AG04449 (cell line): ENCODE measurements around the gene LDAH.

Source experiments
- CTCF ChIA-PET: fragments of 350-600 bp; formaldehyde crosslinking; extraction: SDS; loops from one replicate; lab custom pipeline; 2021; ENCODE audit warnings: antibody characterized with exemption; lab: Yijun Ruan, JAX
- POLR2A ChIA-PET: fragments of 400-600, 350-600 bp; formaldehyde crosslinking; extraction: SDS; loops from one replicate; lab custom pipeline; 2020; ENCODE audit warnings: antibody characterized with exemption, inconsistent platforms; lab: Yijun Ruan, JAX
- DNase-seq: peaks from one replicate; pipeline ENCODE4 v3.0.0-alpha.2; 2010; ENCODE audit warnings: low read depth, low spot score
- H3K4me3 ChIP-seq: 2 replicates; pipeline ENCODE4 v1.5.1; 2011; ENCODE audit warnings: low read depth, mild to moderate bottlenecking, control low read depth, low read length
- CTCF ChIP-seq: IDR thresholded peaks from one replicate; pipeline ENCODE4 v1.5.1; 2011; ENCODE audit warnings: mild to moderate bottlenecking, moderate library complexity, low read length, control low read depth, inconsistent platforms; ENCODE audit not compliant: insufficient read depth; ENCODE audit errors: missing control alignments

LDAH gene

DNA sequence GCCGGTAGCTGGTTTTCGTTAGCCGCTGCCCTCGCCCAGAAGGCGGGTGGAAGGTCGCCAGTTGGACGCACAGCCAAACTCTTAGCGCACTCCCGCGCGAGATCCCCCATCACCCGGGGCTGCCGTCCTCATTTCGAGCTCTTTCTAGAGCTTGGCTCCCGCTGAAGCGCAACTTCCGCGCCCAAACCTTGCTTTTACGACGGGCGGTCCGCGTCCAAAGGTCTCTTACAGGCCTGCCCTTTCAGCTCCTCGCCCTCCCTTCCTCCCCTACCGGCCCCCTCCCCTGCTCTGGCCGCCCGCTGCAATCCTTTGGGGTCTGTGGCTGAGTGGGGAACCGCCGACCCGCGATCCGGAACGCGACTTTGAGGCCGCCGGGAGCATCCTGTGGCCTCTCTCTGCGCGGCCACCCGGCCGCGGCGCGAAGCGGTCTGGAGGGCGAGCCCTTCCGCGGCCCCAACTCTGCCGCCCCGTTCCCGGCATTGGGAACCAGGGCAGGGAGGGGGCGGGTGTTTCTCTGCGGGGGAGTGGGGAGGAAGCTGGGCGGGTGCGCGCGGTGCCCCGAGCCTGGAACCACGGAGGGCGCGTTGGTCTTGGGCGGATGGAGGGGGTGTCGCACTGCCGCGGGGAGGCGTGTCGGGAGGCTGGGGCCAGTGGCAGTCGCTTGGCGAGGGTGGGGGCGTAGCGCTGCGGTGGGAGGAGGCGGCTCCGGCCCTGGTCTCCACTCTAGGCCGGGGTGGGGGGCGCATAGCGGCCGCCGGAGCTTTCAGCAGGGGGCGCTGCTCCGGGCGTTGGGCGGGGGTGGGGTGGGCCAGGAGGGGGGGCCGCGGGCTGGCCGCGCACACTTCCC lies 156.4 kb downstream of the LDAH start, which contains the start of gene GDF7:
GDF7 (plus strand) TSS at position 841 of the 847 bp plus-strand sequence. CDS start 96 bp downstream, outside the sequence.
- TF ChIP-seq CTCF: no peak
- ChIA-PET POLR2A (no interaction called here), CTCF (interaction anchor here (1.0 to 10.0 kb wide), 6 partner anchors 9 to 361 kb away, joined by 4 to 382 read pairs (median 6); partner anchors contain the start of gene HS1BP3)
- peak within 1 kb of the TSS; percentile 34 for H3K4me3 ChIP-seq
- no peak for DNase-seq

DNA sequence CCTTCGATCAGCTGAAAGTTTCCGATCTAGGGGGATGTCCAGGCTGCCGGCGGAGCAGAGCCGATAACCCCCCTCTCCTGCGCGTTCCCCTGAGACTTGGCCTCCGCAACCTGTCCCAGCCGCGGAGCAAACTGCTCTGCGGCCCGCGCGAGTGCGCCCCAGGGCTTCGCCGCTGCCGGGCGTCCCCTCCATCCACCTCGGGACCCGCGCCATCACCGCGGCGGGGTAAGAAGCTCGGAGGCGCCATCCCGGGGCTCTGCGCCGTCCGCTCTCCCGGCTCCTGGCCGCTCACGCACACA lies 156.9 kb downstream of the LDAH start:
- no peak for DNase-seq
- POLR2A ChIA-PET: no interaction called here
- peak overlapping the region; percentile 34; the same call in 1 of the 2 replicates for H3K4me3 ChIP-seq
- no peak for TF ChIP-seq CTCF
- CTCF ChIA-PET: interaction anchor here (1.0 to 10.0 kb wide), 8 partner anchors 9 to 362 kb away, joined by 3 to 382 read pairs (median 5); partner anchors contain the start of gene HS1BP3

GRCh38 chr2:20665243-20666004 lies 157.5 kb downstream of the LDAH start:
- no peak overlapping the region for H3K4me3 ChIP-seq
- DNase-seq: no peak
- POLR2A ChIA-PET: no interaction called here
- CTCF ChIA-PET: interaction anchor here (1.0 to 10.0 kb wide), 9 partner anchors 9 to 363 kb away, joined by 3 to 382 read pairs (median 5); partner anchors contain the start of gene HS1BP3
- no peak for TF ChIP-seq CTCF

GRCh38 chr2:20664431-20665242 lies 158.3 kb downstream of the LDAH start:
- POLR2A ChIA-PET: no interaction called here
- no peak for TF ChIP-seq CTCF
- CTCF ChIA-PET: interaction anchor here (1.3 to 10.0 kb wide), 6 partner anchors 10 to 453 kb away, joined by 3 to 382 read pairs (median 60); partner anchors contain the start of gene HS1BP3
- no peak for DNase-seq
- no peak overlapping the region for H3K4me3 ChIP-seq

DNA sequence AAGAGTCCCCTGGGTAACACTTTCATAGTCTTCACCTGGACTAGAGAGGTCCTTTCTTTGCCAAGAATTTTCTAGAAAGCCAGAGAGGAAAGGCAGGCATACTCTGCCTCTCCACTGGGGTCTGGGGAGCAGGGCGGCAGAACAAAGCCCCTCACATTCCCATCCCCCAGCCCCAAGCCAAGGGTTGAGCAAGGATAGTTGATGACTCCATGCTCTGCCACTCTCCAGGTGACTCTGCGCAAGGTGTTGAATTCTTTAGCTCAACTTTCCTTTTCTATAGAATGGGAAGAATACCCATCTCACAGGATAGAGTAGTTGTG lies 158.9 kb downstream of the LDAH start:
- ChIA-PET POLR2A (no interaction called here), CTCF (interaction anchor here (0.9 to 10.0 kb wide), 6 partner anchors 9 to 454 kb away, joined by 3 to 382 read pairs (median 60); partner anchors contain the start of gene HS1BP3)
- DNase-seq: no peak
- no peak for TF ChIP-seq CTCF
- H3K4me3 ChIP-seq: no peak overlapping the region
